Right atrium auricular region (tissue), 2 donors: ENCODE data around the gene ARHGAP21. TPM values are rescaled to one million over a fixed set of nuclear protein-coding genes. Genes with fewer than 3 reads are reported as not detected.

Experiments
- DNase-seq: peaks from one replicate; pipeline ENCODE4 v3.0.0-alpha.2; 2019; ENCODE audit warnings: low spot score
- H3K27ac ChIP-seq, 2 donors: fragments of 200-600 bp; sonication (generic); 1 replicate in 1 of 2; 2 replicates in 1 of 2; pipeline ENCODE4 v1.5.1; 2016 to 2019
- H3K27me3 ChIP-seq, 2 donors: fragments of 200-600 bp; sonication (generic); one replicate each; pipeline versions ENCODE4 v1.5.1 to v1.6.0; 2017 to 2019
- H3K36me3 ChIP-seq: fragments of 200-600 bp; sonication (generic); one replicate; pipeline ENCODE4 v1.5.1; 2016
- H3K4me1 ChIP-seq, 2 donors: fragments of 200-600 bp; sonication (generic); one replicate each; pipeline versions ENCODE4 v1.5.1 to v1.6.0; 2017 to 2019
- H3K4me3 ChIP-seq, 2 donors: fragments of 200-600 bp; sonication (generic); 1 replicate in 1 of 2; 2 replicates in 1 of 2; pipeline ENCODE4 v1.5.1; 2017 to 2019; ENCODE audit warnings: mild to moderate bottlenecking in 1 of 2, moderate library complexity in 1 of 2
- H3K9me3 ChIP-seq, 2 donors: fragments of 200-600 bp; sonication (generic); one replicate each; pipeline ENCODE4 v1.5.1; 2019
- CTCF ChIP-seq, 2 donors: fragments of 200-600 bp; sonication (generic); IDR thresholded peaks; one replicate each; pipeline ENCODE4 v1.5.1; 2019; ENCODE audit warnings: antibody characterized with exemption in 2 of 2
- total RNA-seq, 2 donors: library from RNA; depleted of rRNA; stranded (reverse); fragments of >200 nt; gene quantifications; one replicate each; pipeline ENCODE4 v1.1.0, GENCODE V29; 2016

Gene ARHGAP21
- total RNA-seq, 2 donors from 2014 or later = 45.0 to 46.3 TPM

- TF ChIP-seq CTCF (IDR thresholded peaks at IDR 0.05) = no peak
- Histone ChIP-seq H3K36me3 (no peaks in the 10 kb centered on the region), H3K27me3 (no peaks in the 10 kb centered on the region), H3K4me3 (no peak overlapping the region), H3K9me3 (peaks cover 0 to 3% of the 10 kb centered on the region in 2 donors), H3K4me1 (no peaks in the 10 kb centered on the region), H3K27ac (no peak overlapping the region)
- no peak for DNase-seq
Observed at GRCh38 chr10:24561453-24561852, 162.2 kb downstream of the ARHGAP21 start.

- H3K4me3 ChIP-seq = no peak overlapping the region
- no peaks in the 10 kb centered on the region for H3K27me3 ChIP-seq
- no peaks in the 10 kb centered on the region for H3K9me3 ChIP-seq
- no peak overlapping the region for H3K27ac ChIP-seq
- no peaks in the 10 kb centered on the region for H3K36me3 ChIP-seq
- no peaks in the 10 kb centered on the region for H3K4me1 ChIP-seq
- DNase-seq = peak; percentile 54
- peak; percentile 51 to 65 for TF ChIP-seq CTCF (IDR thresholded peaks at IDR 0.05)
Observed at GRCh38 chr10:24556750-24557742, 166.6 kb downstream of the ARHGAP21 start.

- no peaks in the 10 kb centered on the region for H3K27me3 ChIP-seq
- no peak overlapping the region for H3K27ac ChIP-seq
- no peak for TF ChIP-seq CTCF (IDR thresholded peaks at IDR 0.05)
- no peaks in the 10 kb centered on the region for H3K4me1 ChIP-seq
- DNase-seq = no peak
- no peak overlapping the region for H3K4me3 ChIP-seq
- H3K36me3 ChIP-seq = no peaks in the 10 kb centered on the region
- H3K9me3 ChIP-seq = no peaks in the 10 kb centered on the region
Observed at GRCh38 chr10:24556126-24556749, 167.4 kb downstream of the ARHGAP21 start.

- TF ChIP-seq CTCF (IDR thresholded peaks at IDR 0.05) = no peak
- no peaks in the 10 kb centered on the region for H3K9me3 ChIP-seq
- peak; percentile 44 for DNase-seq
Observed at GRCh38 chr10:24554036-24554435, 169.7 kb downstream of the ARHGAP21 start.

GRCh38 chr10:24553051-24553612 lies 170.6 kb downstream of the ARHGAP21 start:
- DNase-seq = no peak
- no peaks in the 10 kb centered on the region for H3K4me1 ChIP-seq
- H3K27ac ChIP-seq = no peak overlapping the region
- TF ChIP-seq CTCF (IDR thresholded peaks at IDR 0.05) = no peak
- no peak overlapping the region for H3K4me3 ChIP-seq
- no peaks in the 10 kb centered on the region for H3K36me3 ChIP-seq
- H3K9me3 ChIP-seq = no peaks in the 10 kb centered on the region
- H3K27me3 ChIP-seq = no peaks in the 10 kb centered on the region

More at GRCh38 chr10:24554036-24554435, 169.7 kb downstream of the ARHGAP21 start:
- Histone ChIP-seq H3K4me1 (no peaks in the 10 kb centered on the region), H3K36me3 (no peaks in the 10 kb centered on the region), H3K27ac (no peak overlapping the region), H3K4me3 (no peak overlapping the region), H3K27me3 (no peaks in the 10 kb centered on the region)
